Vagina (tissue), 2 donors: ENCODE measurements around the gene OR2T6. TPM values are rescaled to one million over a fixed set of nuclear protein-coding genes. Genes with fewer than 3 reads are reported as not detected.
"Not testable (repeated sequence)": the region's sequence is repeated elsewhere in the genome, so short reads cannot be mapped to it uniquely, and the experiment has no call there.

ENCODE experiments used
- DNase-seq, 2 donors: peaks; one replicate each; pipeline ENCODE4 v3.0.0-alpha.2; 2017; ENCODE audit errors: extremely low spot score in 2 of 2
- H3K27ac ChIP-seq: fragments of 200-600 bp; sonication (generic); one replicate; pipeline ENCODE4 v1.5.1; 2019
- H3K27me3 ChIP-seq: fragments of 200-600 bp; sonication (generic); one replicate; pipeline ENCODE4 v1.5.1; 2019
- H3K36me3 ChIP-seq, 2 donors: fragments of 200-600 bp; sonication (generic); one replicate each; pipeline ENCODE4 v1.5.1; 2017 to 2019
- H3K4me1 ChIP-seq: fragments of 200-600 bp; sonication (generic); one replicate; pipeline ENCODE4 v1.5.1; 2019
- H3K4me3 ChIP-seq, 2 donors: fragments of 200-600 bp; sonication (generic); 1 replicate in 1 of 2; 2 replicates in 1 of 2; pipeline ENCODE4 v1.5.1; 2016 to 2019
- H3K9me3 ChIP-seq: fragments of 200-600 bp; sonication (generic); one replicate; pipeline ENCODE4 v1.5.1; 2019
- POLR2A ChIP-seq, 2 donors: fragments of 450-650 bp; IDR thresholded peaks; one replicate each; pipeline ENCODE4 v1.6.1; 2017; ENCODE audit warnings: antibody characterized with exemption in 2 of 2, mild to moderate bottlenecking in 2 of 2, moderate library complexity in 2 of 2
- POLR2AphosphoS5 ChIP-seq, 2 donors: sonication (generic); formaldehyde crosslinking; IDR thresholded peaks; one replicate each; pipeline ENCODE4 v1.9.0; 2017; ENCODE audit warnings: antibody characterized with exemption in 2 of 2, mild to moderate bottlenecking in 2 of 2, low read depth in 1 of 2; ENCODE audit not compliant: insufficient read depth in 1 of 2
- intact Hi-C: fragments of 100-400 bp; cut with DNase I; formaldehyde crosslinking; loops from one replicate; pipeline ENCODE4 v1.15.1; 2023
- total RNA-seq: library from RNA; depleted of rRNA; stranded (reverse); fragments of >200 nt; gene quantifications from one replicate; pipeline ENCODE4 v1.2.3, GENCODE V29; 2016
- TF ChIP-seq, protein P1 (sequence below), 3 experiments: fragments of 450-650 bp in 2 of 3; fragments of 200-600 bp in 1 of 3; sonication (generic) in 1 of 3; IDR thresholded peaks; one replicate each; pipeline ENCODE4 v1.5.1; 2017 to 2019; ENCODE audit warnings: antibody characterized with exemption in 3 of 3, mild to moderate bottlenecking in 2 of 3, moderate library complexity in 2 of 3

The OR2T6 gene
- total RNA-seq, 1 donor from 2014 or later, result not detected

GRCh38 chr1:248417854-248418253 lies 42.3 kb downstream of the OR2T6 start:
- no peaks in the 10 kb centered on the region for H3K9me3 ChIP-seq
- H3K4me1 ChIP-seq, result no peaks in the 10 kb centered on the region
- no peak overlapping the region for H3K27ac ChIP-seq
- DNase-seq, result no peak
- no peaks in the 10 kb centered on the region for H3K27me3 ChIP-seq
- intact Hi-C loops, result no loop called here
- H3K36me3 ChIP-seq, result no peaks in the 10 kb centered on the region
- H3K4me3 ChIP-seq, result no peak overlapping the region
- TF ChIP-seq POLR2A (IDR thresholded peaks at IDR 0.05) (no peak), POLR2AphosphoS5 (IDR thresholded peaks at IDR 0.05; ENCODE audit: insufficient read depth in 1 of 2, low read depth in 1 of 2) (no peak)
- TF ChIP-seq, protein P1, sequence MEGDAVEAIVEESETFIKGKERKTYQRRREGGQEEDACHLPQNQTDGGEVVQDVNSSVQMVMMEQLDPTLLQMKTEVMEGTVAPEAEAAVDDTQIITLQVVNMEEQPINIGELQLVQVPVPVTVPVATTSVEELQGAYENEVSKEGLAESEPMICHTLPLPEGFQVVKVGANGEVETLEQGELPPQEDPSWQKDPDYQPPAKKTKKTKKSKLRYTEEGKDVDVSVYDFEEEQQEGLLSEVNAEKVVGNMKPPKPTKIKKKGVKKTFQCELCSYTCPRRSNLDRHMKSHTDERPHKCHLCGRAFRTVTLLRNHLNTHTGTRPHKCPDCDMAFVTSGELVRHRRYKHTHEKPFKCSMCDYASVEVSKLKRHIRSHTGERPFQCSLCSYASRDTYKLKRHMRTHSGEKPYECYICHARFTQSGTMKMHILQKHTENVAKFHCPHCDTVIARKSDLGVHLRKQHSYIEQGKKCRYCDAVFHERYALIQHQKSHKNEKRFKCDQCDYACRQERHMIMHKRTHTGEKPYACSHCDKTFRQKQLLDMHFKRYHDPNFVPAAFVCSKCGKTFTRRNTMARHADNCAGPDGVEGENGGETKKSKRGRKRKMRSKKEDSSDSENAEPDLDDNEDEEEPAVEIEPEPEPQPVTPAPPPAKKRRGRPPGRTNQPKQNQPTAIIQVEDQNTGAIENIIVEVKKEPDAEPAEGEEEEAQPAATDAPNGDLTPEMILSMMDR (IDR thresholded peaks at IDR 0.05), result no peak

DNA sequence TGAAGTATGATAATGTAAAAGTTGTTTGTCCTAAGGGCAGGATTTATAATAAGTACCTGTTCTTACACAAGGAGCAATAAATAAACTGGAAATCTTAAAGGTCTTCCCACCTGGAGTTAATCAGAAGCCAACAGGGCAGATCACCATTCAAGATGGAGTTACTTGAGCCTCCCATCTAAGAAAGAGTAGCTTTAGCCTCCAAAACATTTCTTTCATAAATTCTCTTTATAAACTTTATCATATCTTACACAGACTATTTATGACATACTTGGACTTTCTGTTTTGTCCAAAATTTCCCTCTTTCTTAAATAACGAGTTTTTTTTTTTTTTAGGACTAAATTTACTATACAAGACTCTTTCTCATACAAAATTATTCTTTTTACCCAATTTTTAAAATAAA lies 45.8 kb downstream of the OR2T6 start:
- intact Hi-C loops, result no loop called here
- no peaks in the 10 kb centered on the region for H3K36me3 ChIP-seq

DNA sequence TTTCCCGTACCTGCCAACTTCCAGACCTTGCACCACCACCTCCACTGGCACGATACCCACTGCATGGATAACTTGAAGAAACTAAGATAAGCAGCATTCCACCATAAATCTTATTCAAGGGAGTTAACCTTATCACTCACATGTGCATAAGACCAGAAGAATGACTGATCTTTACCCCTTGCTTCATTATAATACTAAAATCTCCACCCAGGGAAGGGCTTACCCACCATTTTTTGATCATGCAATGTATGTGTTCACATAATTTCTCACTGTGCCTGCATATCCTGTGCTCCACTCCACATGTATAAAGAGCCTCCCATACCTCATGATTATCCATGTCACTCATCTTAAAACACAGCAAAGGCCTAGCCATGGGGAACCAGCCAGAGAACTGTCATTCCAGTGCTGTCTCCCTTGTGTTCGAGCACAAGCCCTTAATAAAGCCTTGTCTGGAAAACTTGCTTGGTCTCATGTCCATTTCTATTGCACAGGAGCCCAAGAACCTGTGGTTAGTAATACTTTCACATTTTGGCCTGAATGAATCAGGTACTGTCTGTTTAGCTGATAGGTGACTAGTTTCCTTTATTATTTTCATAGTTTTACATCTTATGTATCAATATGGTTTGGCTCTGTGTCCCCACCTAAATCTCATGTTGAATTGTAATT lies 52.1 kb downstream of the OR2T6 start:
- DNase-seq, H3K9me3 ChIP-seq, H3K27ac ChIP-seq, H3K4me3 ChIP-seq, intact Hi-C loops, H3K36me3 ChIP-seq, H3K4me1 ChIP-seq, H3K27me3 ChIP-seq: not testable (repeated sequence)

More for the DNA sequence above, 45.8 kb downstream of the OR2T6 start:
- Histone ChIP-seq H3K4me1 (no peaks in the 10 kb centered on the region), H3K27ac (no peak overlapping the region), H3K9me3 (no peaks in the 10 kb centered on the region), H3K4me3 (no peak overlapping the region), H3K27me3 (no peaks in the 10 kb centered on the region)
- no peak for DNase-seq
- TF ChIP-seq, protein P1 (IDR thresholded peaks at IDR 0.05), result no peak
- TF ChIP-seq POLR2A (IDR thresholded peaks at IDR 0.05) (no peak), POLR2AphosphoS5 (IDR thresholded peaks at IDR 0.05; ENCODE audit: insufficient read depth in 1 of 2, low read depth in 1 of 2) (no peak)

DNA sequence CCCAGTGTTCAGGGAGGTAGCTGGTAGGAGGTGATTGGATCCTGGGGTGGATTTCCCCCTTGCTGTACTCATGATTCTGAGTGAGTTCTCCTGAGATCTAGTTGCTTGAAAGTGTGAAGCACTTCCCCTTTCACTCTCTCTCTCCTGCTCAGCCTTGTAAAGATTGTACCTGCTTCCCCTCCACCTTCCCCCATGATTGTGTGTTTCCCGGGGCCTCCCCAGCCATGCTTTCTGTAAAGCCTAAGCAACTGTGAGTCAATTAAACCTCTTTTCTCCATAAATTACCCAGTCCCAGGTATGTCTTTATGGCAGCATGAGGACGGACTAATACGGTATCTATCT lies 52.6 kb downstream of the OR2T6 start:
- DNase-seq, H3K9me3 ChIP-seq, H3K27ac ChIP-seq, H3K4me1 ChIP-seq, H3K36me3 ChIP-seq, intact Hi-C loops, H3K27me3 ChIP-seq, H3K4me3 ChIP-seq: not testable (repeated sequence)

DNA sequence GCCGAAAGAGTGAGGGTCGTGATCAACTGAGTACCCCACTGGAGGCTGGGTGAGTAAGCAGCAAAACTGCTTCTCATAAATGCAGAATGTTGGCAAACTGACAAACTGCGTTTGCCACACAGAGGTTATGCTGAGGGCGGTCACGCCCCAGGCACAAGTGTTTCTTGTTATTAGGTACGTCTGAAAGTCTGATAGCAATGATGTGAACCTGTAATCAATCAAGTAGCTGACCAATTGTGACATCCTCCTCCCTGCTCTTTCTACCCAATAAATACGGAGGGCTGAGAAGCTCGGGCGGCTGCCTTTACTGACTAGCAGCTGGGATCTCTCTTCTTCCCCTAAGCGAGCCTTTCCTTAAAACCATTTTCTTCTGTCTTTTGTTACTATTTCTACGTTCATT lies 56.1 kb downstream of the OR2T6 start:
- H3K4me1 ChIP-seq, DNase-seq, H3K9me3 ChIP-seq, H3K4me3 ChIP-seq, H3K36me3 ChIP-seq, H3K27ac ChIP-seq, H3K27me3 ChIP-seq, intact Hi-C loops: not testable (repeated sequence)

DNA sequence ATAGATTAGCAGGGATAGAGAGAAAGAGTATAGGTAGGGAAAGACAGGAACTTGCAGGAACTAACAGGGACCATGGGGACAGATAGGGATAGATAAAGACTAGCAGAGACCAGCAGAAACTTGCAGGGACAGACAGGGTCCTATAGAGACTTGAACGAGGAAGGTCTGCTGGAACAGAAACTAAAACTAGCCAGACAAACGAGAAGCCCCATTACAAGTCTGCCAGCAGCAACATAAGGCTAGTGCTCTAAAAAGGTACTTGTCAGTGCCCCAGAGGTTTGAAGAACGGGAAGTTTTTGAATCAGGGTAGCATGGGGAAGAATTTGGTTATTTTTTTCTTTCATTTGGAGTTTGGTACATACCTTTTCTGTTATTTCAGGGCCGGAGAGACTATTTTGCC lies 56.7 kb downstream of the OR2T6 start:
- intact Hi-C loops, H3K36me3 ChIP-seq, H3K9me3 ChIP-seq, H3K4me1 ChIP-seq, H3K4me3 ChIP-seq, H3K27ac ChIP-seq, H3K27me3 ChIP-seq, DNase-seq: not testable (repeated sequence)

- DNase-seq, intact Hi-C loops, H3K4me1 ChIP-seq: not testable (repeated sequence)
Observed at GRCh38 chr1:248433811-248434415, 58.4 kb downstream of the OR2T6 start.

GRCh38 chr1:248434913-248435312 lies 59.4 kb downstream of the OR2T6 start:
- H3K4me3 ChIP-seq, H3K9me3 ChIP-seq, H3K36me3 ChIP-seq, H3K27me3 ChIP-seq, H3K27ac ChIP-seq, H3K4me1 ChIP-seq, DNase-seq, intact Hi-C loops: not testable (repeated sequence)

More at GRCh38 chr1:248433811-248434415, 58.4 kb downstream of the OR2T6 start:
- not testable (repeated sequence) for H3K36me3 ChIP-seq, H3K27me3 ChIP-seq, H3K4me3 ChIP-seq, H3K9me3 ChIP-seq, H3K27ac ChIP-seq

GRCh38 chr1:248436303-248436702 lies 60.8 kb downstream of the OR2T6 start:
- H3K9me3 ChIP-seq, H3K36me3 ChIP-seq, H3K4me3 ChIP-seq, DNase-seq, H3K27me3 ChIP-seq, H3K27ac ChIP-seq, H3K4me1 ChIP-seq, intact Hi-C loops: not testable (repeated sequence)

GRCh38 chr1:248438668-248439067 lies 63.1 kb downstream of the OR2T6 start:
- H3K9me3 ChIP-seq, H3K27me3 ChIP-seq, H3K36me3 ChIP-seq, H3K27ac ChIP-seq, H3K4me1 ChIP-seq, intact Hi-C loops, DNase-seq, H3K4me3 ChIP-seq: not testable (repeated sequence)

DNA sequence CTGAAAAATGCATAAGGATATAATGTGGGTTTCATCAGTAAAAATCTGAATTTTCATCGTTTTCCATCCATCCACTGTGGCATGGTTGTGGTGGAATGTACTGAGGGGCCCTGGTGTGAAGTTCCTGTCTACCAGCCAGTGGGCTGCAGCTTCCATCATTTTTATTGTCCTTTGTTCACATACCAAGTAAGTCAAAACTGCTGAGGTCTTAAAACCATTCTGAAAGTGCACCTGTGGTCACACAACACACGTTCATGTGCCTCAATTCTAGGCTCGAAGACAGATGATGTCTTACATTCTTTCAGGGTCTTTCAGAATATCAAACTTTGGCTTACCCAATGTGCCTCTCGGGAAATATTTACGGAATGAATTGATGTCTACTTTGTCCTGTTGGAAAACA lies 63.7 kb downstream of the OR2T6 start:
- H3K4me3 ChIP-seq, H3K9me3 ChIP-seq, H3K27ac ChIP-seq, intact Hi-C loops, H3K27me3 ChIP-seq, H3K4me1 ChIP-seq, DNase-seq, H3K36me3 ChIP-seq: not testable (repeated sequence)
